ENCODE data around the gene RCOR1. TPM values are rescaled to one million over a fixed set of nuclear protein-coding genes. Genes with fewer than 3 reads are reported as not detected.

The RCOR1 gene
- total RNA-seq, 2 experiments from 2014 or later = 18.3 to 19.4 TPM

GRCh38 chr14:102668291-102668873, 75.9 kb downstream of the RCOR1 start:
- Mint-ChIP-seq H3K27ac (no peak overlapping the region), H3K36me3 (peaks cover 5% of the 10 kb centered on the region), H3K27me3 (no peaks in the 10 kb centered on the region), H3K4me3 (no peak overlapping the region), H3K4me1 (no peaks in the 10 kb centered on the region), H3K9me3 (ENCODE audit: low read depth) (peaks cover 6% of the 10 kb centered on the region)
- DNase-seq = no peak
- ATAC-seq = no peak
- CTCF ChIA-PET = interaction anchor here (1.0 kb wide), 1 partner anchor 17 kb away, joined by 3 read pairs; no protein-coding TSS in a partner anchor

- H3K27ac Mint-ChIP-seq = no peak overlapping the region
- H3K9me3 Mint-ChIP-seq (ENCODE audit: low read depth) = peaks cover 6% of the 10 kb centered on the region
- ATAC-seq = no peak
- peaks cover 10% of the 10 kb centered on the region for H3K36me3 Mint-ChIP-seq
- H3K4me1 Mint-ChIP-seq = peaks cover 6% of the 10 kb centered on the region
- H3K4me3 Mint-ChIP-seq = no peak overlapping the region
- H3K27me3 Mint-ChIP-seq = no peaks in the 10 kb centered on the region
- no peak for DNase-seq
- CTCF ChIA-PET = no interaction called here
Observed at GRCh38 chr14:102671410-102671809, 79.0 kb downstream of the RCOR1 start.

GRCh38 chr14:102672410-102672960, 80.0 kb downstream of the RCOR1 start:
- Mint-ChIP-seq H3K36me3 (peaks cover 10% of the 10 kb centered on the region), H3K27ac (no peak overlapping the region), H3K9me3 (ENCODE audit: low read depth) (peaks cover 6% of the 10 kb centered on the region), H3K27me3 (no peaks in the 10 kb centered on the region), H3K4me1 (peaks cover 6% of the 10 kb centered on the region), H3K4me3 (no peak overlapping the region)
- CTCF ChIA-PET = no interaction called here
- ATAC-seq = no peak
- DNase-seq = no peak

- Mint-ChIP-seq H3K27me3 (no peaks in the 10 kb centered on the region), H3K4me3 (no peak overlapping the region), H3K36me3 (peaks cover 10% of the 10 kb centered on the region), H3K4me1 (peaks cover 6% of the 10 kb centered on the region), H3K27ac (no peak overlapping the region), H3K9me3 (ENCODE audit: low read depth) (peaks cover 6% of the 10 kb centered on the region)
- no peak for ATAC-seq
- CTCF ChIA-PET = no interaction called here
- no peak for DNase-seq
Observed at GRCh38 chr14:102675396-102675795, 82.9 kb downstream of the RCOR1 start.

GRCh38 chr14:102678394-102678793, 85.9 kb downstream of the RCOR1 start:
- Mint-ChIP-seq H3K4me3 (no peak overlapping the region), H3K27me3 (no peaks in the 10 kb centered on the region), H3K36me3 (peaks cover 5% of the 10 kb centered on the region), H3K4me1 (peaks cover 6% of the 10 kb centered on the region), H3K27ac (no peak overlapping the region), H3K9me3 (ENCODE audit: low read depth) (no peaks in the 10 kb centered on the region)
- ATAC-seq (no peak), DNase-seq (no peak)
- CTCF ChIA-PET = no interaction called here

GRCh38 chr14:102683399-102684297, 91.2 kb downstream of the RCOR1 start:
- Mint-ChIP-seq H3K36me3 (no peaks in the 10 kb centered on the region), H3K27me3 (no peaks in the 10 kb centered on the region), H3K27ac (no peak overlapping the region), H3K4me3 (no peak overlapping the region), H3K4me1 (no peaks in the 10 kb centered on the region), H3K9me3 (ENCODE audit: low read depth) (no peaks in the 10 kb centered on the region)
- CTCF ChIA-PET = no interaction called here
- ATAC-seq (no peak), DNase-seq (no peak)

- Mint-ChIP-seq H3K9me3 (ENCODE audit: low read depth) (no peaks in the 10 kb centered on the region), H3K27me3 (no peaks in the 10 kb centered on the region), H3K4me1 (no peaks in the 10 kb centered on the region), H3K4me3 (no peak overlapping the region), H3K36me3 (no peaks in the 10 kb centered on the region), H3K27ac (no peak overlapping the region)
- ATAC-seq = no peak
- CTCF ChIA-PET = no interaction called here
- no peak for DNase-seq
Observed at GRCh38 chr14:102684298-102684663, 91.8 kb downstream of the RCOR1 start.

- no peaks in the 10 kb centered on the region for H3K27me3 Mint-ChIP-seq
- no peak overlapping the region for H3K4me3 Mint-ChIP-seq
- H3K9me3 Mint-ChIP-seq (ENCODE audit: low read depth) = no peaks in the 10 kb centered on the region
- no peak overlapping the region for H3K27ac Mint-ChIP-seq
- no peaks in the 10 kb centered on the region for H3K36me3 Mint-ChIP-seq
- DNase-seq (no peak), ATAC-seq (no peak)
- H3K4me1 Mint-ChIP-seq = no peaks in the 10 kb centered on the region
- CTCF ChIA-PET = interaction anchor here (0.8 to 1.9 kb wide), 2 partner anchors 8 to 11 kb away, joined by 3 to 9 read pairs; no protein-coding TSS in a partner anchor
Observed at GRCh38 chr14:102686196-102686801, 93.8 kb downstream of the RCOR1 start.

GRCh38 chr14:102688290-102688689, 95.8 kb downstream of the RCOR1 start:
- no peak overlapping the region for H3K27ac Mint-ChIP-seq

GRCh38 chr14:102690509-102691286, 98.2 kb downstream of the RCOR1 start:
- ATAC-seq = no peak
- DNase-seq = no peak
- Mint-ChIP-seq H3K4me3 (no peak overlapping the region), H3K36me3 (no peaks in the 10 kb centered on the region), H3K9me3 (ENCODE audit: low read depth) (no peaks in the 10 kb centered on the region), H3K27ac (no peak overlapping the region), H3K4me1 (peaks cover 4% of the 10 kb centered on the region), H3K27me3 (no peaks in the 10 kb centered on the region)
- CTCF ChIA-PET = interaction anchor here (0.6 to 1.1 kb wide), 2 partner anchors 96 to 121 kb away, joined by 3 to 5 read pairs; no protein-coding TSS in a partner anchor

More at GRCh38 chr14:102688290-102688689, 95.8 kb downstream of the RCOR1 start:
- Mint-ChIP-seq H3K27me3 (no peaks in the 10 kb centered on the region), H3K4me3 (no peak overlapping the region), H3K4me1 (no peaks in the 10 kb centered on the region), H3K9me3 (ENCODE audit: low read depth) (no peaks in the 10 kb centered on the region), H3K36me3 (no peaks in the 10 kb centered on the region)
- ATAC-seq (no peak), DNase-seq (no peak)
- CTCF ChIA-PET = no interaction called here

GRCh38 chr14:102691763-102692162, 99.3 kb downstream of the RCOR1 start:
- Mint-ChIP-seq H3K4me1 (peaks cover 4% of the 10 kb centered on the region), H3K36me3 (no peaks in the 10 kb centered on the region), H3K27me3 (no peaks in the 10 kb centered on the region), H3K4me3 (no peak overlapping the region), H3K27ac (no peak overlapping the region), H3K9me3 (ENCODE audit: low read depth) (no peaks in the 10 kb centered on the region)
- CTCF ChIA-PET = interaction anchor here (1.1 kb wide), 1 partner anchor 97 kb away, joined by 3 read pairs; no protein-coding TSS in a partner anchor
- ATAC-seq = no peak
- no peak for DNase-seq

GRCh38 chr14:102692334-102692733, 99.9 kb downstream of the RCOR1 start:
- Mint-ChIP-seq H3K27ac (no peak overlapping the region), H3K36me3 (no peaks in the 10 kb centered on the region), H3K27me3 (no peaks in the 10 kb centered on the region), H3K9me3 (ENCODE audit: low read depth) (no peaks in the 10 kb centered on the region), H3K4me3 (no peak overlapping the region), H3K4me1 (peaks cover 8% of the 10 kb centered on the region)
- CTCF ChIA-PET = no interaction called here
- no peak for ATAC-seq
- DNase-seq = no peak

Data from activated CD8-positive, alpha-beta memory T cell treated with anti-CD3 and anti-CD28 coated beads, Interleukin-2, amount 10 ng/mL, durations not matched to agents 7 days and 5 days (primary cell).